ENCODE measurements around the gene KLF8.

- TF ChIP-seq CTCF (IDR thresholded peaks at IDR 0.05) (no peak), SIN3A (IDR thresholded peaks at IDR 0.05; ENCODE audit: borderline replicate concordance, insufficient read depth, low read depth, low read length) (no peak)
These were observed 21.9 kb downstream of the KLF8 start for GRCh38 chrX:56253832-56254703.
